ENCODE results near the gene BCKDK. TPM values are rescaled to one million over a fixed set of nuclear protein-coding genes. Genes with fewer than 3 reads are reported as not detected.
"Not testable (repeated sequence)": the region's sequence is repeated elsewhere in the genome, so short reads cannot be mapped to it uniquely, and the experiment has no call there.

The BCKDK gene
- total RNA-seq, 2 donors from 2014 or later, result 47.0 to 57.7 TPM

DNA sequence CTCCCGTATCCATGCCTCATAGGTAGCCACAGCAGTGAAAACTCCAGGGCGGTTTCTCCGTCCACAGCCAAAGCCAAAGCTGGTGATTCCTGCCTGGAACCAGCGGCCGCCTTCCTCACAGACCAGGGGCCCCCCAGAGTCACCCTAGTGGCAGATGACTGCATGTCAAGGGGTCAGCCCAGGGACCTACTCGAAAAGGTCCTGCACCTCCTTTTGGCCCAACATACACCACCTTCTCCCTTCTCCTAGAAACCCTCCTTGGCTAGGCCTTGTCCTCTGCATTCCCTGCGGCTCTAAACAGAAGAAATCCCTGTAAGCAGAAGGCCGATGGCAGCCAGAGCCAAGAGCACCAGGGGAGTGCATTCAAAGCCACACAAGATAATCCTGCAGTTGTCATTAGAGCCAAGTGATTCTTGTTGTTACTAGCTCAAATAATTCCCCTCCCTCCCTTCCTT, 35.5 kb downstream of the BCKDK start:
- H3K4me3 Mint-ChIP-seq, result no peak overlapping the region
- DNase-seq, result peak; percentile 65
- TF ChIP-seq, protein P1, sequence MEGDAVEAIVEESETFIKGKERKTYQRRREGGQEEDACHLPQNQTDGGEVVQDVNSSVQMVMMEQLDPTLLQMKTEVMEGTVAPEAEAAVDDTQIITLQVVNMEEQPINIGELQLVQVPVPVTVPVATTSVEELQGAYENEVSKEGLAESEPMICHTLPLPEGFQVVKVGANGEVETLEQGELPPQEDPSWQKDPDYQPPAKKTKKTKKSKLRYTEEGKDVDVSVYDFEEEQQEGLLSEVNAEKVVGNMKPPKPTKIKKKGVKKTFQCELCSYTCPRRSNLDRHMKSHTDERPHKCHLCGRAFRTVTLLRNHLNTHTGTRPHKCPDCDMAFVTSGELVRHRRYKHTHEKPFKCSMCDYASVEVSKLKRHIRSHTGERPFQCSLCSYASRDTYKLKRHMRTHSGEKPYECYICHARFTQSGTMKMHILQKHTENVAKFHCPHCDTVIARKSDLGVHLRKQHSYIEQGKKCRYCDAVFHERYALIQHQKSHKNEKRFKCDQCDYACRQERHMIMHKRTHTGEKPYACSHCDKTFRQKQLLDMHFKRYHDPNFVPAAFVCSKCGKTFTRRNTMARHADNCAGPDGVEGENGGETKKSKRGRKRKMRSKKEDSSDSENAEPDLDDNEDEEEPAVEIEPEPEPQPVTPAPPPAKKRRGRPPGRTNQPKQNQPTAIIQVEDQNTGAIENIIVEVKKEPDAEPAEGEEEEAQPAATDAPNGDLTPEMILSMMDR (conservative IDR thresholded peaks at IDR 0.05), result peak; percentile 44
- Histone ChIP-seq H3K4me1 (ENCODE audit: control insufficient read depth, insufficient read depth, low read length) (peaks cover 3% of the 10 kb centered on the region), H3K27ac (ENCODE audit: low read depth, low read length) (no peak overlapping the region), H3K27me3 (ENCODE audit: control insufficient read depth, insufficient read depth, low read length, poor library complexity, severe bottlenecking) (peaks cover 20% of the 10 kb centered on the region), H3K36me3 (ENCODE audit: control insufficient read depth, insufficient read depth, low read length) (no peaks in the 10 kb centered on the region), H3K9me3 (ENCODE audit: control insufficient read depth, low read length) (no peaks in the 10 kb centered on the region), H3K9ac (ENCODE audit: extremely low read depth, low read length, poor library complexity, severe bottlenecking) (no peak overlapping the region), H3K4me3 (ENCODE audit: low read length) (no peak overlapping the region)
- no peaks in the 10 kb centered on the region for H3K9me3 Mint-ChIP-seq
- no peak overlapping the region for H3K27ac Mint-ChIP-seq
- 90 to 95% methylated on average over 8 of the region's 8 CpGs for WGBS, 2 experiments (ENCODE audit: insufficient coverage in 1 of 2, insufficient read length in 1 of 2)
- H3K27me3 Mint-ChIP-seq (ENCODE audit: insufficient read depth), result peaks cover 53% of the 10 kb centered on the region
- peaks cover 8% of the 10 kb centered on the region for H3K4me1 Mint-ChIP-seq
- no peaks in the 10 kb centered on the region for H3K36me3 Mint-ChIP-seq (ENCODE audit: low read depth)

DNA sequence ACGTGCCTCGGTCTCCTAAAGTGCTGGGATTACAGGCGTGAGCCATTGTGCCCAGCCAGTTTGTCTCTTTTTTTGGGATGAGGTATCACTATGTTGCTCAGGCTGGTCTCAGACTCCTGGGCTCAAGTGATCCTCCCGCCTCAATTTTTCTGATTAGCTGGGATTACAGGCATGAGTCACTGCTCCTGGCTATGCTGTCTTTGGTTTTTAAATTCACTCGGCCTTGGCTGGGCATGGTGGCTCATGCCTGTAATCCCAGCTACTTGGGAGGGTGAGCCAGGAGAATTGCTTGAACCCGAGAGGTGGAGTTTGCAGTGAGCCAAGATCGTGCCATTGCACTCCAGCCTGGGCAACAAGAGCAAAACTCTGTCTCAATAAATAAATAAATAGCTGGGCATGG, 36.2 kb downstream of the BCKDK start:
- H3K9me3 ChIP-seq (ENCODE audit: control insufficient read depth, low read length); H3K9ac ChIP-seq (ENCODE audit: extremely low read depth, low read length, poor library complexity, severe bottlenecking); H3K9me3 Mint-ChIP-seq; H3K27ac ChIP-seq (ENCODE audit: low read depth, low read length); DNase-seq; H3K4me1 ChIP-seq (ENCODE audit: control insufficient read depth, insufficient read depth, low read length); H3K36me3 ChIP-seq (ENCODE audit: control insufficient read depth, insufficient read depth, low read length); H3K4me1 Mint-ChIP-seq; H3K36me3 Mint-ChIP-seq (ENCODE audit: low read depth); H3K27ac Mint-ChIP-seq; H3K4me3 ChIP-seq (ENCODE audit: low read length); H3K4me3 Mint-ChIP-seq: not testable (repeated sequence)
- peaks cover 20% of the 10 kb centered on the region for H3K27me3 ChIP-seq (ENCODE audit: control insufficient read depth, insufficient read depth, low read length, poor library complexity, severe bottlenecking)
- 91 to 92% methylated on average over 6 to 7 of the region's 7 CpGs for WGBS, 2 experiments (ENCODE audit: insufficient coverage in 1 of 2, insufficient read length in 1 of 2)
- peaks cover 57% of the 10 kb centered on the region for H3K27me3 Mint-ChIP-seq (ENCODE audit: insufficient read depth)

- H3K27me3 ChIP-seq (ENCODE audit: control insufficient read depth, insufficient read depth, low read length, poor library complexity, severe bottlenecking), result peaks cover 20% of the 10 kb centered on the region
Measured at GRCh38 chr16:31145398-31145990, 37.3 kb downstream of the BCKDK start.

More at GRCh38 chr16:31145398-31145990, 37.3 kb downstream of the BCKDK start:
- peaks cover 8% of the 10 kb centered on the region for H3K4me1 Mint-ChIP-seq
- TF ChIP-seq, protein P1 (conservative IDR thresholded peaks at IDR 0.05), result no peak
- DNase-seq, result peak; percentile 46
- H3K36me3 Mint-ChIP-seq (ENCODE audit: low read depth), result no peaks in the 10 kb centered on the region
- no peak overlapping the region for H3K4me3 ChIP-seq (ENCODE audit: low read length)
- H3K4me3 Mint-ChIP-seq, result no peak overlapping the region
- H3K9me3 Mint-ChIP-seq, result no peaks in the 10 kb centered on the region
- H3K36me3 ChIP-seq (ENCODE audit: control insufficient read depth, insufficient read depth, low read length), result no peaks in the 10 kb centered on the region
- H3K9me3 ChIP-seq (ENCODE audit: control insufficient read depth, low read length), result no peaks in the 10 kb centered on the region
- WGBS, 2 experiments (ENCODE audit: insufficient coverage in 1 of 2, insufficient read length in 1 of 2), result 93 to 96% methylated on average over 7 to 11 of the region's 12 CpGs
- no peak overlapping the region for H3K27ac Mint-ChIP-seq
- H3K4me1 ChIP-seq (ENCODE audit: control insufficient read depth, insufficient read depth, low read length), result peaks cover 3% of the 10 kb centered on the region
- no peak overlapping the region for H3K27ac ChIP-seq (ENCODE audit: low read depth, low read length)
- H3K27me3 Mint-ChIP-seq (ENCODE audit: insufficient read depth), result peaks cover 61% of the 10 kb centered on the region
- H3K9ac ChIP-seq (ENCODE audit: extremely low read depth, low read length, poor library complexity, severe bottlenecking), result no peak overlapping the region
